DMS 273 (cell line): Measurements from ENCODE around the gene PLEKHG3.

Source experiments
- DNase-seq: peaks from one replicate; lab custom pipeline; 2025; ENCODE audit not compliant: unreplicated experiment; lab: John Stamatoyannopoulos, UW

Gene PLEKHG3

GRCh38 chr14:64725261-64725815, 21.1 kb downstream of the PLEKHG3 start:
- DNase-seq, result peak; percentile 31

DNA sequence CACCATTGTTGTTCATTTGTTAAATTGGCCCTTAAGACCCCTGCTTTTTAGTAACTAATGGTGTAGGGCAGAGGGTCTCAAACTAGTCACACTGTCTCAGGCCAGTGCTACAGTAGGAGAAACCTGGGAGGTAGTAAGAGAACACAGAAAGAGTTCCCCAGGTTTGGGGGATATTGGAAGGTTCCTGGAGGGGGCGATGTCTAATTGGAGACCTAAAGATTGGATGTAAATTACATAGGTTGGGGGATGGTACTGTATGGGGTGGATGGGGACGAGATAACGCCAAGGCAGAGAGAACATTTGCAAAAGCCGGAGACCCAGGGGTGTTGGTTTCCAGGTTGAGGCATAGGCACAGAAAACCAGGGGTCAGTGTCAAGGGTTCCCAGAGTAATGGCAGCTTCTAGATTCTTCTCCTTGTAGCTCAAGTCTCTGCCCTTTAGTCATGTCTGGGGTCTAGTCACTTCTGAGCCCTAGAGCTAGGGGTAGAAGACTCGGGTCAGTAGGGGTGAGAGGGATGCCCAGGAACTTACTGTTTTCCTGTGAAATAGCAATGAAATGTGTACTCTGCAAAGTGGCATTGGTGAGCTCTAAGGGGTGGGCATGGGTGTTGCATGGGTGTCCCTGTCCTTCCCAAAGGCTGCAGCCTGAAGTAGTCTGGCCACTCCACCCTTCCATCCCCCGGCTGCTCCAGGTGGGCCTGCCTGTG, 21.8 kb downstream of the PLEKHG3 start:
- no peak for DNase-seq

- DNase-seq, result no peak
These were observed 22.3 kb downstream of the PLEKHG3 start for GRCh38 chr14:64726585-64726890.

DNA sequence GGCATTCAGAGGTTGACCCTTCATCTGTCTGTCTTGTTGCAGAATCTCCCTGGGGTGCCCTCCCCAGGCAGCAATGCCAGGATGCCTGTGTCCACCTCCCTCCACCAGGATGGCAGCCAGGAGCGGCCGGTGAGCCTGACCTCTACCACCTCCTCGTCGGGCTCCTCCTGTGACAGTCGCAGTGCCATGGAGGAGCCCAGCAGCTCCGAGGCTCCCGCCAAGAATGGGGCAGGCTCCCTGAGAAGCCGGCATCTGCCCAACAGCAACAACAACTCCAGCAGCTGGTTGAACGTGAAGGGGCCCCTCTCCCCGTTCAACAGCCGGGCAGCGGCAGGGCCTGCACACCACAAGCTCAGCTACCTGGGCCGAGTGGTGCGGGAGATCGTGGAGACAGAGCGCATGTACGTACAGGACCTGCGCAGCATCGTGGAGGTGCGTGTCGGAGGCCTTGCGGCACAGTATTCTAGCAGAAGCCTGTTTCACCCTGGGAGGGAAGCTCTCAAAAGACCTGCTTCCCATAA, 23.4 kb downstream of the PLEKHG3 start:
- no peak for DNase-seq

DNA sequence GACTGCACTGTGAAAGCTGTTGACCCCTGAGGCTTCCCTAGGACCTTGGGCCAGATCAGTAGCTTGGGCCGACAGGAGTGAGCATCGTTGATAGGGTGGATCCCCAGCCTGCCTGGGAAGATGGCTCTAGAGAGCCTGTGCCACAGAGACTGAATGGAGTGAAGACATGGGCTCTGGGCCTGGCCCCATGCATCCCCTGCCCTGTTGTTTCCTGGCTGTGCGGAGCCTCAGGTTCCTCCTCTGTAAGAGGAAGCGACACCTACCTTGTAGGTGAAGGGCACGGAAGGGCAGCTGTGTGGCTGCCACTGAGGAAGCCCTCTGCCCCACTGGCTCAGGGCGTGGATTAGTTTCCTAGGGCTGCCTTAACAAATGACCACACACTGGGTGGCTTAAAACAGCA, 23.9 kb downstream of the PLEKHG3 start:
- DNase-seq, result no peak

DNA sequence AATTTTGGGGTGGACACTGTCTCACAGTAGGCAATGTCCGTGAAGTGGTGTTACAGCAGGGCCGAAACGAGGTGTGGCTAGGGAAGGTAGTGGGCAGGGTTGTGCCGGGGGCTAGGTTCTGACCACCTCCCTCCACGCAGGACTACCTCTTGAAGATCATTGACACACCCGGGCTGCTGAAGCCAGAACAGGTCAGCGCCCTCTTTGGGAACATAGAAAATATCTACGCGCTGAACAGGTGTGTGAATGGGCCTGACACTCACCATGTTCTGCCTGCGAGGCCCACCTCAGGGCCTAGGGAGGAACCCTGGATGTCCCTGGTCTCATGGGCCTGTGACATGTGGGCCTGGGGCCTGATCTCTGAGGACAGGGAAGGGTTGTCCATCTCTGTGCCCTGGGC, 24.6 kb downstream of the PLEKHG3 start:
- DNase-seq, result no peak

DNA sequence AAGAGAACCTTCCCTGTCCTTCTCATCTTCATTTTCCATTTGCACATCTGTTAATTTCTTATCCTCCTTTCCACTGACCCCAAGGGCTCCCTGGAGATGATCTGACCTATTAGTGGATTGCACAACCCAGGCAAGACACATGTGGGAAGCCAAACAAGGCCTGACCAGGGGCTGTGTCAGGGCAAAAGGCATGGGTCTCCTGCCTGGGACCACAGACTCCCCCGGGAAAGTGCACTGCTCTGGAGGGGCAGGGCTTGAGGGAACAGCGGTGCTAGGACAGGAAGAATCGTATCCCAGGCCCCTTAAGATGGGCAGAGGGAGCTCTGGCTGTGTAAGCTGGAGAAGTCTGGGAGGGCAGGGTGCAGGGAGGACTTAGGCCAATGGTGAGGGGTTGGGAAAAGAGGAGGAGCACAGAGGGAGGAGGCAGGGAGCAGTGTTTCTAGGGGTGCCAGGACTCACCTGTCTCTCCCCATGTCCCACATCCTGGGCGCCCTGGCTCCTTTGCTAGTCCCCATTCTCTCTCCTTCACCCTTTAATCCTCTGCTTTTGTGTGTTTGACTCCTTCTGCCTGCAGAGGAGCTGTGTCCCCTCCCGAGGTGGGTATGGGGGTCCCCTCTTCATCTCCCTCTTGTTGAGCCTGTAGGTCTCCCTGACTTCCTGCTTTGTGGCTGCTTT, 25.3 kb downstream of the PLEKHG3 start:
- DNase-seq, result no peak

GRCh38 chr14:64730061-64730440, 25.8 kb downstream of the PLEKHG3 start:
- DNase-seq, result no peak

DNA sequence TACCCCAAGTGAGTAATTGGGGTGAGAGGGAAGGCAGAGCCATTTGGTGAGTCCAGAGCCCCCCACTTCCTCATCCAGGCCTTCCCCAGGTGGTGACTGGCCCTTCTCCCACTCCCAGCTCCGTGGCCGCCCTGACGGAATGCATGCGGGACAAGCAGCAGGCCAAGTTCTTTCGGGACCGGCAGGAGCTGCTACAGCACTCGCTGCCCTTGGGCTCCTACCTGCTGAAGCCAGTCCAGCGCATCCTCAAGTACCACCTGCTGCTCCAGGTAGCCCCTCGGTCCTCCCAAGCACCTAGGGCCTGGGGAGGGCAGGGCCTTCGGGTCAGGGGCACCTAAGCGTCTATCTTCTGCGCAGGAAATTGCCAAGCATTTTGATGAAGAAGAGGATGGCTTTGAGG, 26.5 kb downstream of the PLEKHG3 start:
- no peak for DNase-seq

GRCh38 chr14:64731141-64731581, 26.9 kb downstream of the PLEKHG3 start:
- no peak for DNase-seq

DNA sequence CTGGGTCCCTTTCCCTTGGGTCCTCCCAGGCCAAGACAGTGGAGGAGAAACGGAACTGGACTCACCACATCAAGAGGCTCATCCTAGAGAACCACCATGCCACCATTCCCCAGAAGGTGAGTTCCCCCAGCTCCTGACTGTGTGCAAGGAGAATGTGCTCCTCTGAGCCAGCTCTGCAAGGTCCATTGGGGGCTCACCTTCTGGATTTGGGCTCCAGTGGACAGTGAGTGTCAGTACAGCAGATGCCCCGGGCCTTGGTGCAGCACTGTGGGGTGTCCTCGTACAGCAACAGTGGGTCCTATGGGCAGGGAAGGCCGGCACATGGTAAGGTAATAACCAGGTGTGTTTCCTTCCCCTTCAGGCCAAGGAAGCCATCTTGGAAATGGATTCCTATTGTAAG, 27.8 kb downstream of the PLEKHG3 start:
- DNase-seq, result no peak

DNA sequence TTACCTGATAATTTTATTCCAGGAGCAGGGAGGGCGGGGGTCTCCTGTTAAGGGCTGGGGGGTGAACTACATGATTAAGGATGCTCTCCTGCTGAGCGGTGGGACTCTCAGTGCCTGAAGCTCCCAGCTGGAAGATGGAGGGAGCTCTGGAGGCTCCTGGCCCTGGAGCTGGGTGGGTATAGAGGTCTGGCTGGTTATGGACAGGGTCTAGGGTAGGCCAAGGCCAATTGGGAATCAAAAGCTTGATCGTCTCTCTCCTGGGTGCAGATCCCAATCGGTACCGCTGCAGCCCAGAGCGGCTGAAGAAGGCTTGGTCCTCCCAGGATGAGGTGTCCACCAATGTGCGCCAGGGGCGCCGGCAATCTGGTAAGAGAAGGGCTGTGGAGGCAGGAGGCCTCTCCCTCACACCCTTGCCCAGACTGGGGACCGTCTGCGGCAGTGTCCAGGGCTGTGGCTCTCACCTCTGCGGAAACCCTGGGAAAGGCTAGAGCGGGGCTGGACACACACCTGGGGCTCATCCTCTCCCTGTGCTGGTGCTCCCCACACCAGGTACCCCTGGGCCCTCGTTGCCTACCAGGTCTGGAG, 28.4 kb downstream of the PLEKHG3 start:
- DNase-seq, result no peak

DNA sequence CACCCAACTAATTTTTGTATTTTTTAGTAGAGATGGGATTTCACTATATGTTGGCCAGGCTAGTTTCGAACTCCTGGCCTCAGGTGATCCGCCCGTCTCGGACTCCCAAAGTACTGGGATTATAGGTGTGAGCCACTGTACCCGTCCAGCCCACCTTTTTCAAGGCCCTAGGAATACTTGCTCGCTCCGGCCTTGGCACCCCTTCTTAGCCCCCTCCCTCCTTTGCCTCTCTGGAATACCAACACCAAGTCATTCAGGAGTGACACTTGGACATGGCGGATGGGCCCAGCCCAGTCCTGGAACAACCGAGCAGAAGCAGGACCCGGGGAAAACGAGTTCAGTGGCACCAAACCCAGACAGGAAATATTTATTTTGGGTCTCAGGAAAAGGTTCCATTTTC, 29.1 kb downstream of the PLEKHG3 start:
- no peak for DNase-seq

- no peak for DNase-seq
These were observed 29.7 kb downstream of the PLEKHG3 start for GRCh38 chr14:64733899-64734298.

DNA sequence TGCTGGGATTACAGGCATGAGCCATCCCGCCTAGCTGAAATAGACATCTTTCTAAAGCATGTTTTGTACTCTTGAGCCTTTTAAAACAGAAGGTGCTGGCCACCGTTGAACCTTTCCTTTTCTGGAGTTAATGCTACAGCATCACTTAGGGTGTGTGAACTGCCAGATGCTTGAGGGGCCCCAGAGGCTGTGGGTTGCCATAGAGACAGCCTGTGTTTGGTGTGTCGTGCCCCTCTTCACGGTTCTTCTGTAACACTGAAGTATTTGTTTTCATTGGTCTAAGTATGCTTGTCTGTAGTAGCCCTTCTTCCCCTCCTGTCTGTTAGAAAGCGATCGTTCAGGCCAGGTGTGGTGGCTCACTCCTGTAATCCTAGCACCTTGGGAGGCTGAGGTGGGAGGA, 30.8 kb downstream of the PLEKHG3 start:
- peak; percentile 41 for DNase-seq

DNA sequence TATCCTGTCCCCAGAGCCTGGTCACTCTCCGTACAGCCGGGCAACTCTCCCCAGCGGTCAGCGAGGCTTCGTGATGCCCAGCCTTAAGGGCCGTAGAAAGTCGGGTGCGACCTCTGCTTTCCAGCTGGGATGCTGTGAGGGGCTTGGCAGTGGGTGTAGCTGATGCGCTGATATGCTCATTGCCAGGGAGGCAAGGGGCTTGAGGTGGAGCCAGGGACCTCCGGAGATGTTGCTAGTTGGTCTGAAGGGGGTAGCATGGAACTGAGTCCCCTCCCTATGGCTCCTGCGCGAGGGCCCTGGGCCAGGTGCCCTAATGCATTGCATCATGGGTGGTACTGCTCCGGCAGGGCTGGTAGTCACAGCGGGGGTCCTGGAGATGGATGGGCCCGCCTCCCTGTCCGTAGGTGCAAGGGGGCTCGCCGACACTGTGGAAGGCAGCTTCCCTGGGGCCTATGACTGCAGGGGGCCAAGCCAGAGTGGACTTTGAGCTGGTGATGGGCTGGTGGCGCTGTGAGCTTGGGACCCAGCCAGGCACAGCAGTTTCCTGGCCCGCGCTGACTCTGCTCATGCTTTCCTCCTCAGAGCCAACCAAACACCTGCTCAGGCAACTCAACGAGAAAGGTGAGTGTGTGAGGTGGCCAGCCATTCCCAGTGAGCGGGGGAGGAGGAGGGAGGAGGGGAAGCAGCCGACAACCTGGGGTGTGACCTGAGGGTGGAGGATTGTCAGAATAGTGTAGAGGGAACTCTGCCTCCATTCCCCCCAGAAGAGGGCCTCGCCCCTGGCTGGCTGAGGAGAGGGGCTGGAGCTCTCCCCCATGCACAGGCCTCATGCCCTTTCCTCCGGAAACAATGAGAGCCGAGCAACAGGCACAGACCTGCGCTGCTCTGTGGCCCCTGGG, 32.3 kb downstream of the PLEKHG3 start:
- DNase-seq, result no peak

- no peak for DNase-seq
These were observed 33.4 kb downstream of the PLEKHG3 start for GRCh38 chr14:64737391-64738280.

DNA sequence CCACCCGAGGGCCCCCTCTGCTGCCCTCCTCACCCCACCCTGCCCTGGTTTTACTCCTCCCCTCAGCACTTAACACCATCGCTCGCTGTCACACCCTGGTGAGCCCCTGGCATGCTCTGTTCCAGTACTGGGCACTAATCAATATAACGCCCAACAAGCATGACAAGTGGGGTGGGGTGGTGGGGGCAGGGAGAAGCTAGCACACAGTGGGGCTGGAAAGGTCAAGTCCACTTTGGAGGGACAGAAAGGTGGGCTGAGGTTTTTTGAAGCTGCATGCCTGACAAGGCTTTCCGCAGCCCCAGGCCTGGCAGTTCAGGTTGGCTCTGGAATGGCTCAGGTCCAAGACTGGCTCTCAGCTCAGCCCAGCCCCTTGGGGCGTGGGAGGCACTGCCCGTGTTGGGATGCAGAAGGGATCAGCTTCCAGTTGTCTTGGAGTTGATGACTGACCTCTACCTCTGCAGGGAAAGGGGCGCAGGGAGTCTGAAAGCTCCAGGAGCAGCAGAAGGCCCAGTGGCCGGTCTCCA, 34.1 kb downstream of the PLEKHG3 start:
- DNase-seq, result no peak

DNA sequence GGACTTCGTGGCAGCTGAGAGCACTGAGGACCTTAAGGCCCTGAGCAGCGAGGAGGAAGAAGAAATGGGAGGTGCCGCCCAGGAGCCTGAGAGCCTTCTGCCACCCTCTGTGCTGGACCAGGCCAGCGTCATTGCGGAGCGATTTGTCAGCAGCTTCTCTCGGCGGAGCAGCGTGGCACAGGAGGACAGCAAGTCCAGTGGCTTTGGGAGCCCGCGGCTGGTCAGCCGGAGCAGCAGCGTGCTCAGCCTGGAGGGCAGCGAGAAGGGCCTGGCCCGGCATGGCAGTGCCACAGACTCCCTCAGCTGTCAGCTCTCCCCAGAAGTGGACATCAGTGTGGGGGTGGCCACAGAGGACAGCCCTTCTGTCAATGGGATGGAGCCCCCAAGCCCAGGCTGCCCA, 37.0 kb downstream of the PLEKHG3 start:
- DNase-seq, result no peak

DNA sequence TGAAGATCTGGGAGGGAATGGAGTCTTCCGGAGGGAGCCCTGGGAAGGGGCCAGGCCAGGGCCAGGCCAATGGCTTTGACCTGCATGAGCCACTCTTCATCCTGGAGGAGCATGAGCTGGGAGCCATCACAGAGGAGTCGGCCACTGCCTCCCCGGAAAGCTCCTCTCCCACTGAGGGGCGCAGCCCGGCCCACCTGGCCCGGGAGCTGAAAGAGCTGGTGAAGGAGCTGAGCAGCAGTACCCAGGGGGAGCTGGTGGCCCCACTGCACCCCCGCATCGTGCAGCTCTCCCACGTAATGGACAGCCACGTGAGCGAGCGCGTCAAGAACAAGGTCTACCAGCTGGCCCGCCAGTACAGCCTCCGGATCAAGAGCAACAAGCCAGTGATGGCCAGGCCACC, 37.7 kb downstream of the PLEKHG3 start:
- no peak for DNase-seq
